Memory B cell (primary cell): ENCODE results near the gene PABPN1.

Experiments used
- ATAC-seq: fragments of 150-1000 bp; cut with Tn5 transposase; 2 replicates; pipeline ENCODE4 v1.10.0; 2021; ENCODE audit warnings: low read depth, mild to moderate bottlenecking, moderate library complexity
- DNase-seq, 2 donors: peaks; one replicate each; pipeline ENCODE4 v3.0.0; 2022; ENCODE audit warnings: low spot score in 2 of 2
- H3K27ac Mint-ChIP-seq: one replicate; pipeline ENCODE4 v1.8.0; 2022; ENCODE audit warnings: mild to moderate bottlenecking, moderate library complexity, mixed read lengths
- H3K27me3 Mint-ChIP-seq: one replicate; pipeline ENCODE4 v1.8.0; 2022; ENCODE audit warnings: mixed read lengths
- H3K36me3 Mint-ChIP-seq: one replicate; pipeline ENCODE4 v1.8.0; 2022; ENCODE audit warnings: mild to moderate bottlenecking, mixed read lengths
- H3K4me1 Mint-ChIP-seq: one replicate; pipeline ENCODE4 v1.8.0; 2022; ENCODE audit warnings: mixed read lengths
- H3K4me3 Mint-ChIP-seq: one replicate; pipeline ENCODE4 v1.8.0; 2022; ENCODE audit warnings: mild to moderate bottlenecking, moderate library complexity, mixed read lengths
- H3K9me3 Mint-ChIP-seq: one replicate; pipeline ENCODE4 v1.8.0; 2022; ENCODE audit warnings: mixed read lengths

PABPN1 gene

GRCh38 chr14:23297611-23298277, 23.5 kb upstream of the PABPN1 start:
- H3K27ac Mint-ChIP-seq, result no peak overlapping the region
- peaks cover 20% of the 10 kb centered on the region for H3K4me1 Mint-ChIP-seq
- DNase-seq, result no peak
- no peak overlapping the region for H3K4me3 Mint-ChIP-seq
- ATAC-seq, result no peak
- peaks cover 4% of the 10 kb centered on the region for H3K36me3 Mint-ChIP-seq
- H3K27me3 Mint-ChIP-seq, result no peaks in the 10 kb centered on the region
- no peaks in the 10 kb centered on the region for H3K9me3 Mint-ChIP-seq

GRCh38 chr14:23299211-23299957, 21.9 kb upstream of the PABPN1 start:
- Mint-ChIP-seq H3K36me3 (peaks cover 4% of the 10 kb centered on the region), H3K9me3 (no peaks in the 10 kb centered on the region), H3K27ac (peak overlapping the region; percentile 97), H3K4me1 (peaks cover 23% of the 10 kb centered on the region), H3K27me3 (no peaks in the 10 kb centered on the region), H3K4me3 (peak overlapping the region; percentile 28)
- DNase-seq (no peak), ATAC-seq (no peak)

- Mint-ChIP-seq H3K36me3 (peaks cover 4% of the 10 kb centered on the region), H3K9me3 (no peaks in the 10 kb centered on the region), H3K4me1 (peaks cover 19% of the 10 kb centered on the region), H3K4me3 (peak overlapping the region; percentile 98), H3K27ac (peak overlapping the region; percentile 97), H3K27me3 (no peaks in the 10 kb centered on the region)
- ATAC-seq (no peak), DNase-seq (no peak)
Measured at GRCh38 chr14:23299986-23300686, 21.1 kb upstream of the PABPN1 start.

- H3K4me1 Mint-ChIP-seq, result peaks cover 19% of the 10 kb centered on the region
- H3K4me3 Mint-ChIP-seq, result peak overlapping the region; percentile 98
- no peaks in the 10 kb centered on the region for H3K27me3 Mint-ChIP-seq
- H3K27ac Mint-ChIP-seq, result peak overlapping the region; percentile 97
- peaks cover 4% of the 10 kb centered on the region for H3K36me3 Mint-ChIP-seq
- no peaks in the 10 kb centered on the region for H3K9me3 Mint-ChIP-seq
- DNase-seq (no peak), ATAC-seq (no peak)
Measured at GRCh38 chr14:23300687-23301223, 20.5 kb upstream of the PABPN1 start.

GRCh38 chr14:23301288-23301968, 19.8 kb upstream of the PABPN1 start:
- peak; percentile 71 for ATAC-seq
- peak; percentile 98 to 99 for DNase-seq
- Mint-ChIP-seq H3K4me3 (peak overlapping the region; percentile 98), H3K4me1 (peaks cover 19% of the 10 kb centered on the region), H3K27ac (peak overlapping the region; percentile 97), H3K36me3 (peaks cover 4% of the 10 kb centered on the region), H3K9me3 (no peaks in the 10 kb centered on the region), H3K27me3 (no peaks in the 10 kb centered on the region)

- ATAC-seq (peak; percentile 16), DNase-seq (no peak)
- H3K36me3 Mint-ChIP-seq, result peaks cover 4% of the 10 kb centered on the region
- H3K4me3 Mint-ChIP-seq, result peak overlapping the region; percentile 98
- H3K27ac Mint-ChIP-seq, result peak overlapping the region; percentile 97
- no peaks in the 10 kb centered on the region for H3K27me3 Mint-ChIP-seq
- no peaks in the 10 kb centered on the region for H3K9me3 Mint-ChIP-seq
- H3K4me1 Mint-ChIP-seq, result peaks cover 21% of the 10 kb centered on the region
Measured at GRCh38 chr14:23301969-23302289, 19.3 kb upstream of the PABPN1 start.

GRCh38 chr14:23302290-23303225, 18.7 kb upstream of the PABPN1 start, which contains the start of gene PPP1R3E:
Gene PPP1R3E, minus strand, starts transcription at chr14:23302859. Its CDS starts 283 bp downstream, at chr14:23302576.
- peak; percentile 73 to 81 for DNase-seq
- peak within 1 kb of the TSS; percentile 97 for H3K27ac Mint-ChIP-seq

GRCh38 chr14:23306412-23307145, 14.7 kb upstream of the PABPN1 start, which contains the start of gene BCL2L2:
Gene BCL2L2, plus strand, starts transcription at chr14:23306833. Its CDS starts 935 bp downstream, at chr14:23307768.
- no peaks in the 10 kb centered on the region for H3K9me3 Mint-ChIP-seq

More at GRCh38 chr14:23302290-23303225, 18.7 kb upstream of the PABPN1 start, which contains the start of gene PPP1R3E:
- H3K4me1 Mint-ChIP-seq, result peaks cover 28% of the 10 kb centered on the region
- no peaks in the 10 kb centered on the region for H3K9me3 Mint-ChIP-seq
- H3K36me3 Mint-ChIP-seq, result peaks cover 2% of the 10 kb centered on the region
- peak within 1 kb of the TSS; percentile 98 for H3K4me3 Mint-ChIP-seq
- H3K27me3 Mint-ChIP-seq, result no peaks in the 10 kb centered on the region
- peak; percentile 50 for ATAC-seq

GRCh38 chr14:23307146-23307530, 14.1 kb upstream of the PABPN1 start:
- no peaks in the 10 kb centered on the region for H3K36me3 Mint-ChIP-seq
- H3K9me3 Mint-ChIP-seq, result no peaks in the 10 kb centered on the region
- H3K27ac Mint-ChIP-seq, result peak overlapping the region; percentile 87
- H3K4me3 Mint-ChIP-seq, result peak overlapping the region; percentile 83
- H3K4me1 Mint-ChIP-seq, result peaks cover 28% of the 10 kb centered on the region
- no peaks in the 10 kb centered on the region for H3K27me3 Mint-ChIP-seq
- no peak for DNase-seq
- no peak for ATAC-seq

More at GRCh38 chr14:23306412-23307145, 14.7 kb upstream of the PABPN1 start, which contains the start of gene BCL2L2:
- Mint-ChIP-seq H3K27ac (peak within 1 kb of the TSS; percentile 87), H3K4me3 (peak within 1 kb of the TSS; percentile 83), H3K4me1 (peaks cover 28% of the 10 kb centered on the region), H3K36me3 (no peaks in the 10 kb centered on the region), H3K27me3 (no peaks in the 10 kb centered on the region)
- DNase-seq (peak in 1 of 2 donors; percentile 28), ATAC-seq (no peak)

- Mint-ChIP-seq H3K27me3 (no peaks in the 10 kb centered on the region), H3K27ac (peak overlapping the region; percentile 87), H3K4me1 (peaks cover 25% of the 10 kb centered on the region), H3K36me3 (peaks cover 1% of the 10 kb centered on the region), H3K4me3 (peak overlapping the region; percentile 83), H3K9me3 (no peaks in the 10 kb centered on the region)
- DNase-seq (no peak), ATAC-seq (no peak)
Measured at GRCh38 chr14:23307687-23308644, 13.3 kb upstream of the PABPN1 start.

GRCh38 chr14:23308721-23309445, 12.4 kb upstream of the PABPN1 start:
- peaks cover 1% of the 10 kb centered on the region for H3K36me3 Mint-ChIP-seq
- H3K4me3 Mint-ChIP-seq, result no peak overlapping the region
- ATAC-seq (no peak), DNase-seq (no peak)
- H3K27me3 Mint-ChIP-seq, result no peaks in the 10 kb centered on the region
- H3K4me1 Mint-ChIP-seq, result peaks cover 22% of the 10 kb centered on the region
- no peaks in the 10 kb centered on the region for H3K9me3 Mint-ChIP-seq
- H3K27ac Mint-ChIP-seq, result no peak overlapping the region
